SK-N-SH treated with all-trans-retinoic acid at 6 μM for 48 hours (cell line): Measurements from ENCODE around the gene E2F7.
A peak's percentile ranks its signal among the peaks of the same experiment; 100 is the strongest.

Experiments
- ATAC-seq: fragments of 200-7000 bp; cut with Tn5 transposase; 3 replicates; pipeline ENCODE4 v1.9.1; 2020; ENCODE audit warnings: mild to moderate bottlenecking, moderate library complexity
- BACH2 ChIP-seq: fragments of 250-450 bp; sonication (Bioruptor Pico); IDR thresholded peaks from 2 replicates; pipeline ENCODE4 v1.9.0; 2021; ENCODE audit warnings: mild to moderate bottlenecking, borderline replicate concordance
- CSDC2 ChIP-seq: fragments of 250-450 bp; sonication (Bioruptor Pico); IDR thresholded peaks from 2 replicates; pipeline ENCODE4 v1.5.0; 2020; ENCODE audit warnings: mild to moderate bottlenecking, moderate library complexity
- ESRRG ChIP-seq: fragments of 250-450 bp; sonication (Bioruptor Pico); IDR thresholded peaks from 2 replicates; pipeline ENCODE4 v1.6.1; 2021; ENCODE audit warnings: mild to moderate bottlenecking
- GLIS3 ChIP-seq: fragments of 250-450 bp; sonication (Bioruptor Pico); IDR thresholded peaks from 2 replicates; pipeline ENCODE4 v1.5.0; 2020; ENCODE audit warnings: mild to moderate bottlenecking, moderate library complexity
- ISL1 ChIP-seq: fragments of 250-450 bp; sonication (Bioruptor Pico); IDR thresholded peaks from 2 replicates; pipeline ENCODE4 v2.1.2; 2022; ENCODE audit warnings: mild to moderate bottlenecking, moderate library complexity
- OSR1 ChIP-seq: fragments of 250-450 bp; sonication (Bioruptor Pico); IDR thresholded peaks from 2 replicates; pipeline ENCODE4 v1.8.0; 2022; ENCODE audit warnings: moderate library complexity, mild to moderate bottlenecking, inconsistent platforms
- PPARA ChIP-seq: fragments of 250-450 bp; sonication (Bioruptor Pico); IDR thresholded peaks from 2 replicates; pipeline ENCODE4 v1.5.0; 2020; ENCODE audit warnings: mild to moderate bottlenecking, borderline replicate concordance
- RARB ChIP-seq: fragments of 250-450 bp; sonication (Bioruptor Pico); IDR thresholded peaks from 2 replicates; pipeline ENCODE4 v1.8.0; 2021; ENCODE audit warnings: mild to moderate bottlenecking, moderate library complexity
- SNAI2 ChIP-seq: fragments of 250-450 bp; sonication (Bioruptor Pico); IDR thresholded peaks from 2 replicates; pipeline ENCODE4 v1.5.0; 2020; ENCODE audit warnings: mild to moderate bottlenecking, moderate library complexity
- TCF4 ChIP-seq: fragments of 250-450 bp; sonication (Bioruptor Pico); IDR thresholded peaks from 2 replicates; pipeline ENCODE4 v1.8.0; 2021; ENCODE audit warnings: mild to moderate bottlenecking, moderate library complexity, borderline replicate concordance
- TOX ChIP-seq: fragments of 250-450 bp; sonication (Bioruptor Pico); IDR thresholded peaks from 2 replicates; pipeline ENCODE4 v1.8.0; 2021; ENCODE audit warnings: mild to moderate bottlenecking, moderate library complexity, borderline replicate concordance
- ZC3H10 ChIP-seq: fragments of 250-450 bp; sonication (Bioruptor Pico); IDR thresholded peaks from 2 replicates; pipeline ENCODE4 v1.5.1; 2021; ENCODE audit warnings: mild to moderate bottlenecking, moderate library complexity
- ZFP30 ChIP-seq: fragments of 450-650 bp; formaldehyde crosslinking; IDR thresholded peaks from 2 replicates; pipeline ENCODE4 v1.5.0; 2022; ENCODE audit warnings: mild to moderate bottlenecking, moderate library complexity
- ZNF565 ChIP-seq: fragments of 450-650 bp; formaldehyde crosslinking; conservative IDR thresholded peaks from 2 replicates; pipeline ENCODE4 v1.5.0; 2020; ENCODE audit warnings: low read depth, mild to moderate bottlenecking, moderate library complexity
- ZNF70 ChIP-seq: fragments of 450-650 bp; formaldehyde crosslinking; IDR thresholded peaks from 2 replicates; pipeline ENCODE4 v1.5.0; 2020; ENCODE audit warnings: mild to moderate bottlenecking, moderate library complexity
- ZNF8 ChIP-seq: fragments of 450-650 bp; formaldehyde crosslinking; IDR thresholded peaks from 2 replicates; pipeline ENCODE4 v1.5.0; 2020; ENCODE audit warnings: mild to moderate bottlenecking, moderate library complexity
- TF ChIP-seq, protein P1 (sequence below): fragments of 250-450 bp; sonication (Bioruptor Pico); IDR thresholded peaks from 2 replicates; pipeline ENCODE4 v1.8.0; 2020; ENCODE audit warnings: mild to moderate bottlenecking, moderate library complexity, borderline replicate concordance
- TF ChIP-seq, protein P2 (sequence below): fragments of 250-450 bp; sonication (Bioruptor Pico); IDR thresholded peaks from 2 replicates; pipeline ENCODE4 v1.8.0; 2021; ENCODE audit warnings: low read depth, mild to moderate bottlenecking, moderate library complexity, borderline replicate concordance
- TF ChIP-seq, protein P3 (sequence below): fragments of 250-450 bp; sonication (Bioruptor Pico); IDR thresholded peaks from 2 replicates; pipeline ENCODE4 v1.5.1; 2020; ENCODE audit warnings: low read depth, mild to moderate bottlenecking, moderate library complexity
- TF ChIP-seq, protein P4 (sequence below): fragments of 250-450 bp; sonication (Bioruptor Pico); IDR thresholded peaks from 2 replicates; pipeline ENCODE4 v1.5.1; 2021; ENCODE audit warnings: mild to moderate bottlenecking, moderate library complexity

Gene E2F7

DNA sequence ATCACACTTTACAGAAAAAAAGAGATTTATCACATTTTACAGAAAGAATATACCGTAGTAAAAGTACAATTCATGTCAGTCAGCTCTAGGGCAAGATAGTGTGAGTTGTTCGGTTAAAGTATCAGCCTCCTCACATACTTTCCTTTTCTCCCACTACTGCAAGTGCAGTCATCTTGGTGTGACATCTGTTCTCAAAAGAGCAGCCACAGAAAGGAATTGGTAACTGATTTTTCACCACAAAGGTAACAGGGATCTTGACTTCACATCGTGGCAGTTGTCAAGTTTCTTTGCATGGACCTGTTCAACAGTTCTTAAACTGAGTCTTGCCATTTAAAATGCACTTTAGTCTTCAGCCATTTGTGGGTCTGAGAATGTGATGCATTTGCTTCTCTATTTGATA, 5.0 kb upstream of the E2F7 start:
- TF ChIP-seq OSR1 (CRISPR knock-in tag) (no peak), ZNF8 (CRISPR knock-in tag) (no peak), SNAI2 (CRISPR knock-in tag) (no peak), RARB (CRISPR knock-in tag) (no peak), ZC3H10 (CRISPR knock-in tag) (no peak), ZNF70 (CRISPR knock-in tag) (no peak), TCF4 (CRISPR knock-in tag) (no peak), ZFP30 (no peak), TOX (CRISPR knock-in tag) (no peak), ZNF565 (CRISPR knock-in tag) (no peak), PPARA (no peak), ESRRG (CRISPR knock-in tag) (no peak), GLIS3 (CRISPR knock-in tag) (no peak), BACH2 (CRISPR knock-in tag) (no peak), ISL1 (CRISPR knock-in tag) (no peak), CSDC2 (CRISPR knock-in tag) (no peak)
- TF ChIP-seq, protein P1, sequence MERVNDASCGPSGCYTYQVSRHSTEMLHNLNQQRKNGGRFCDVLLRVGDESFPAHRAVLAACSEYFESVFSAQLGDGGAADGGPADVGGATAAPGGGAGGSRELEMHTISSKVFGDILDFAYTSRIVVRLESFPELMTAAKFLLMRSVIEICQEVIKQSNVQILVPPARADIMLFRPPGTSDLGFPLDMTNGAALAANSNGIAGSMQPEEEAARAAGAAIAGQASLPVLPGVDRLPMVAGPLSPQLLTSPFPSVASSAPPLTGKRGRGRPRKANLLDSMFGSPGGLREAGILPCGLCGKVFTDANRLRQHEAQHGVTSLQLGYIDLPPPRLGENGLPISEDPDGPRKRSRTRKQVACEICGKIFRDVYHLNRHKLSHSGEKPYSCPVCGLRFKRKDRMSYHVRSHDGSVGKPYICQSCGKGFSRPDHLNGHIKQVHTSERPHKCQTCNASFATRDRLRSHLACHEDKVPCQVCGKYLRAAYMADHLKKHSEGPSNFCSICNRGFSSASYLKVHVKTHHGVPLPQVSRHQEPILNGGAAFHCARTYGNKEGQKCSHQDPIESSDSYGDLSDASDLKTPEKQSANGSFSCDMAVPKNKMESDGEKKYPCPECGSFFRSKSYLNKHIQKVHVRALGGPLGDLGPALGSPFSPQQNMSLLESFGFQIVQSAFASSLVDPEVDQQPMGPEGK (CRISPR knock-in tag), result no peak
- TF ChIP-seq, protein P2, sequence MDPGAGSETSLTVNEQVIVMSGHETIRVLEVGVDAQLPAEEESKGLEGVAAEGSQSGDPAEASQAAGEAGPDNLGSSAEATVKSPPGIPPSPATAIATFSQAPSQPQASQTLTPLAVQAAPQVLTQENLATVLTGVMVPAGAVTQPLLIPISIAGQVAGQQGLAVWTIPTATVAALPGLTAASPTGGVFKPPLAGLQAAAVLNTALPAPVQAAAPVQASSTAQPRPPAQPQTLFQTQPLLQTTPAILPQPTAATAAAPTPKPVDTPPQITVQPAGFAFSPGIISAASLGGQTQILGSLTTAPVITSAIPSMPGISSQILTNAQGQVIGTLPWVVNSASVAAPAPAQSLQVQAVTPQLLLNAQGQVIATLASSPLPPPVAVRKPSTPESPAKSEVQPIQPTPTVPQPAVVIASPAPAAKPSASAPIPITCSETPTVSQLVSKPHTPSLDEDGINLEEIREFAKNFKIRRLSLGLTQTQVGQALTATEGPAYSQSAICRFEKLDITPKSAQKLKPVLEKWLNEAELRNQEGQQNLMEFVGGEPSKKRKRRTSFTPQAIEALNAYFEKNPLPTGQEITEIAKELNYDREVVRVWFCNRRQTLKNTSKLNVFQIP (CRISPR knock-in tag), result no peak
- TF ChIP-seq, protein P3, sequence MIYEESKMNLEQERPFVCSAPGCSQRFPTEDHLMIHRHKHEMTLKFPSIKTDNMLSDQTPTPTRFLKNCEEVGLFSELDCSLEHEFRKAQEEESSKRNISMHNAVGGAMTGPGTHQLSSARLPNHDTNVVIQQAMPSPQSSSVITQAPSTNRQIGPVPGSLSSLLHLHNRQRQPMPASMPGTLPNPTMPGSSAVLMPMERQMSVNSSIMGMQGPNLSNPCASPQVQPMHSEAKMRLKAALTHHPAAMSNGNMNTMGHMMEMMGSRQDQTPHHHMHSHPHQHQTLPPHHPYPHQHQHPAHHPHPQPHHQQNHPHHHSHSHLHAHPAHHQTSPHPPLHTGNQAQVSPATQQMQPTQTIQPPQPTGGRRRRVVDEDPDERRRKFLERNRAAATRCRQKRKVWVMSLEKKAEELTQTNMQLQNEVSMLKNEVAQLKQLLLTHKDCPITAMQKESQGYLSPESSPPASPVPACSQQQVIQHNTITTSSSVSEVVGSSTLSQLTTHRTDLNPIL (CRISPR knock-in tag), result no peak
- TF ChIP-seq, protein P4, sequence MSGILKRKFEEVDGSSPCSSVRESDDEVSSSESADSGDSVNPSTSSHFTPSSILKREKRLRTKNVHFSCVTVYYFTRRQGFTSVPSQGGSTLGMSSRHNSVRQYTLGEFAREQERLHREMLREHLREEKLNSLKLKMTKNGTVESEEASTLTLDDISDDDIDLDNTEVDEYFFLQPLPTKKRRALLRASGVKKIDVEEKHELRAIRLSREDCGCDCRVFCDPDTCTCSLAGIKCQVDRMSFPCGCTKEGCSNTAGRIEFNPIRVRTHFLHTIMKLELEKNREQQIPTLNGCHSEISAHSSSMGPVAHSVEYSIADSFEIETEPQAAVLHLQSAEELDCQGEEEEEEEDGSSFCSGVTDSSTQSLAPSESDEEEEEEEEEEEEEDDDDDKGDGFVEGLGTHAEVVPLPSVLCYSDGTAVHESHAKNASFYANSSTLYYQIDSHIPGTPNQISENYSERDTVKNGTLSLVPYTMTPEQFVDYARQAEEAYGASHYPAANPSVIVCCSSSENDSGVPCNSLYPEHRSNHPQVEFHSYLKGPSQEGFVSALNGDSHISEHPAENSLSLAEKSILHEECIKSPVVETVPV (CRISPR knock-in tag), result no peak
- no peak for ATAC-seq

DNA sequence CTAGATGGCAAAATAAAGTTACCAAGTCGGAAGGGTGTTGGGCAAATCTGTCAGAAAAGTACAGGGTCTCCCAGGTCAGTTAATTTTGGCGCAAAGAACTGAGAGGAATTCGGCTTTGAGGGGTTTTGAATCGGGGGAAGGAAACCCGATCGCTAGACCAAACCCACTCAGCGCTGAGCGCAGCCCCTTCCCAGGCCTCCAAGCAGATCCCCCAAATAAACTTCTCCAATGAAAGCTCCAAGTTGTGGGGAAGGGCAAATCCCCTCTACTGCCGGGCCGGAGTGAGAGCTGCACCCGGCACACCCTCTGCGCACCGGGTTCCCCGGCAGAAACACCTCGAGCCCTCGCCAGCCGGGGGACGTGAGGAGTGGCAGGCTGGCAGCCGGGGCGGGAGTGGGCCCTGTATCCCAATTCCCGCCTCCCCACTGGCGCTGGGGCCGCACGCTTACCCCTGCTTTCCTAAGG, 441 bp downstream of the E2F7 start:
- no peak for TF ChIP-seq RARB (CRISPR knock-in tag)
- TF ChIP-seq, protein P4 (CRISPR knock-in tag), result no peak
- no peak for TF ChIP-seq TCF4 (CRISPR knock-in tag)
- no peak for TF ChIP-seq CSDC2 (CRISPR knock-in tag)
- TF ChIP-seq ZC3H10 (CRISPR knock-in tag), result no peak
- TF ChIP-seq ISL1 (CRISPR knock-in tag), result no peak
- no peak for TF ChIP-seq GLIS3 (CRISPR knock-in tag)
- no peak for TF ChIP-seq ESRRG (CRISPR knock-in tag)
- TF ChIP-seq ZNF8 (CRISPR knock-in tag), result no peak
- no peak for TF ChIP-seq SNAI2 (CRISPR knock-in tag)
- no peak for TF ChIP-seq OSR1 (CRISPR knock-in tag)
- TF ChIP-seq, protein P3 (CRISPR knock-in tag), result no peak
- TF ChIP-seq, all 23 proteins: peak for 0
- ATAC-seq, result peak; percentile 40
